GM18505 (cell line): ENCODE measurements around the gene ABCC4.
A peak's percentile ranks its signal among the peaks of the same experiment; 100 is the strongest.
"Not testable (repeated sequence)": the region's sequence is repeated elsewhere in the genome, so short reads cannot be mapped to it uniquely, and the experiment has no call there.

Experiments
- ATAC-seq: cut with Tn5 transposase; IDR thresholded peaks from one replicate; pipeline ENCODE4 v1.9.1; 2021; ENCODE audit not compliant: unreplicated experiment
- POLR2A ChIP-seq: IDR thresholded peaks from 4 replicates; pipeline ENCODE4 v1.6.1; 2011; ENCODE audit warnings: borderline replicate concordance; ENCODE audit not compliant: insufficient read depth, insufficient read length; ENCODE audit errors: extremely low read depth

Gene ABCC4

DNA sequence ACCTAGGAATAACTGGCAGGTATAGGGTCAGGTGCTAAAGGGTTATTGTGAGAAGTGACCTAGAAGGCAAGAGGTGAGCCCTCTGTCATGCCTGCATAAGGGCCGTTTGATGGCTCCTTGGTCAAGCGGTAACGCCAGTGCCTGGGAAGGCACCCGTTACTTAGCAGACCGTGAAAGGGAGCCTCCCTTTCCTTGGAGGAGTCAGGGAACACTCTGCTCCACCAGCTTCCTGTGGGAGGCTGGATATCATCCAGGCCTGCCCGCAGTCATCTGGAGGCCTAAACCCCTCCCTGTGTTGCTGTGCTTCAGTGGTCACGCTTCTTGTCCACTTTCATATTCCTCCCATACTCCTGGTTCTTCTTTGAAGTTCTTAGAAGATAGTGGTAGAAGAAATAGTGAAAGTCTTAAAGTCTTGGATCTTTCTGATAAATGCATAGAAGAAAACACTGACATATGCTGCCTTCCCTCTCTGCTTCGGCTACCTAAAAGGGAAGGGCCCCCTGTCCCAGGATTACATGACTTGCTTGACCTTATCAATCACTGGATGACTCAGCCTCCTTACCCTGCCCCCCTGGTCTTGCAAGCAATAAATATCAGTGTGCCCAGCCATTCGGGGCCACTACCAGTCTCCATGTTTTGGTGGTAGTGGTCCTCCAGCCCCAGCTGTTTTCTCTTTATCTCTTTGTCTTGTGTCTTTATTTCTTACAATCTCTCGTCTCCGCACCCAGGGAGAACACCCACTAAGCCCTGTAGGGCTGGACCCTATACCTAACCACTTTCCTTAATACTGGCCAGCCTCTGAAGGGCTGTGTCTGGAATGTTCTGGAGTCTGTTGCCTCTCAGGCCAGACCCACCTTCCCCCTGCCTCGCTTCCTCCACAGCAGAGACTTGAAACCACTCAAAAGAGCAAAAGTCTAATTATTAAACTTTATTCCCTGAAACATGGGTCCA, 16.1 kb upstream of the ABCC4 start:
- TF ChIP-seq POLR2A, result no peak
- ATAC-seq, result no peak

DNA sequence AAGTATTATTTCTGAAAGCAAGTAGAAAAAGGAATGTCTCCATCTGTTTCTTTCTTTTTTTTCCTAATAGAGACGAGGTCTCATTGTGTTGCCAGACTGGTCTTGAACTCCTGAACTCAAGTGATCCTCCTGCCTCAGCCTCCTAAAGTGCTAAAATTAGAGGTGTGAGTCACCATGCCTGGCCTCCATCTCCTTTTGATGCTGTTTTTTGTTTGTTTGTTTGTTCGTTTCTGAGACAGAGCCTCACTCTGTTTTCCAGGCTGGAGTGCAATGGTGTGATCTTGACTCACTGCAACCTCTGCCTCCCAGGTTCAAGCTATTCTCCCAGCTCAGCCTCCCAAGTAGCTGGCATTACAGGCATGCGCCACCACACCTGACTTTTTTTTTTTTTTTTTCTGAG, 14.5 kb upstream of the ABCC4 start:
- TF ChIP-seq POLR2A, result no peak
- no peak for ATAC-seq

DNA sequence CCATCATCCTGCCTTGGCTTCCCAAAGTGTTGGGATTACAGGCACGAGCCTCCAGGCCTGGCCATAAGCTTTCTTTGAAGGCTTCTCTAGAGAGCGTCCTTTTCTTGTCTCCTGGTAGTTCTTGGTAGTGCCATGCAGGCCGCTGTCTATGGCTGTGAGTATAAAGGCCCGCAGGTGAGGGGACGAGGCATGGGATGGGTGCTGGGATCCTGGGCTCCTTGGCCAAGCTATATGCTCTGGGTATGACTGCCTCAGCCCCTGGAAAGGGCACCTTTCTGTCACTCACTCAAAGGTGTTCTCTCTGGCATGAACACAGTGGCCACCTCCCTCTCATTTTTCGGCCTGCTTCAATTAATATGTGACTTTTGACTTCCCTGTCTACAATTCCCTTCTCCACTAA, 6.3 kb upstream of the ABCC4 start:
- TF ChIP-seq POLR2A, result no peak
- ATAC-seq, result no peak

DNA sequence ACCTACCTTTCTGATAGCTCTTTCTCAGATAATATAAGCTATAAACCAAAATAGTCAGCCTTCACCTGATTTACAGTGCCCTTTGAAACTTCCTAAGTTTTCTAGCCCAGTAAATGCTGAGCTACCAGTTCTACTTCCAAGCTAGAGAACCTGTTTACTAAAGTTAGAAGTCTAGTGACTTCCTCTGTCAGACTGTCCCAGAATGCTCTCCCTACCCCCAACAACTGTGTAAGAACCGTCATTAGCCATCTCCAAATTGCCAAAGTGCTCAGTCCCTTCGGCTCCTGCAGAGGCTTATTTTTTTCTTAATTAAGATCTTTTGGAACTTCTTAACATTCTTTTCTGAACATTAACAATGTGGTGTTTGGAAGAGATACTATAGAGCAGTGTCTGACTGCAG, 3.2 kb upstream of the ABCC4 start:
- no peak for TF ChIP-seq POLR2A
- no peak for ATAC-seq

DNA sequence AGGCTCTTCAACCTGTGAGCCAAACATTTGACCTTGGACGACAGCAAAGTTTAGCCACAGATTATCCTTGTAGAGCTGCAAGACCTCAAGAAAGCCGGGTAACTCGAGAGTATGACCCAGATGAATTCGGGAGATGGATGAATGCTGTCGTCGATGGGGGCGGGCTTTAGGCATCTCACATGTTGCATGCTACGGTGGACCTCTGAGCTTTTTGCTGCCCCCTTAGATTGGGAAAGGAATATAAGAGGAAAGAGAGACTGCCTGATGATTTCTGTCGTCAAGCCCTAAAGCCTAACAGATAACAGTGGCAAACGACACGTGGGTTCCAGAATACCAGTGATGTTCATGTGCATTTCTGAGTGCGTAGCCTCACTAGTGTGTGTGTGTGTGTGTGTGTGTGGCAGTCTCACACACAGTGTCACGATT, 730 bp upstream of the ABCC4 start:
- no peak for ATAC-seq

DNA sequence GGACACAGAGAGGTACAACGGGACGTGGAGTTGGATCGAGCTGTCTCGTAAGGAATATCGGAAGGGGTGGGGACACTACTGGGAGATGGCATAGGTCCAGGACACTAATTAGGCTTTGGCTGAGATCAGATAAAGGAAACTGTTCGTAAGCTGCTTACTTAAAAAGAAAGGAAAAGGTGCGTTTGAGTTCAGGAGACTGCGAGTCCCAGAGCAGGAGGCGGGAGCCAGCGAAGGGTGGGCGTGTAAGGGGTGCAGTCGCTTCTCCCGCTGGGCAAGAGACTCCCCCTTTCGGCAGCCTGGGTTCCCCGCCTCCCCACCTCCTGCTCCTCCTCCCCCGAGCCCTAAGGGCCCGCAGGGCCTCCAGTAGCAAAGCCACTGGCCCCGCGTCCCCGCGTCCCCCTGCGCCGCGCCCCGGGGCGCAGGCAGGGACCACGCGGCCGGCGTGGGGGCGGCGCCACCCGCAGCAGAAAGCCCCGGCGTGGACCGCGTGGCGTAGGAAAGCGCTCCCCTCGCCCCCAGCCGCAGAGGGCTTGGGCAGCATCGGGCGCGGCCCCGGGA, 547 bp downstream of the ABCC4 start:
- ATAC-seq, result peak; percentile 55
- TF ChIP-seq POLR2A, result peak; percentile 11

More for the DNA sequence above, 730 bp upstream of the ABCC4 start:
- no peak for TF ChIP-seq POLR2A

DNA sequence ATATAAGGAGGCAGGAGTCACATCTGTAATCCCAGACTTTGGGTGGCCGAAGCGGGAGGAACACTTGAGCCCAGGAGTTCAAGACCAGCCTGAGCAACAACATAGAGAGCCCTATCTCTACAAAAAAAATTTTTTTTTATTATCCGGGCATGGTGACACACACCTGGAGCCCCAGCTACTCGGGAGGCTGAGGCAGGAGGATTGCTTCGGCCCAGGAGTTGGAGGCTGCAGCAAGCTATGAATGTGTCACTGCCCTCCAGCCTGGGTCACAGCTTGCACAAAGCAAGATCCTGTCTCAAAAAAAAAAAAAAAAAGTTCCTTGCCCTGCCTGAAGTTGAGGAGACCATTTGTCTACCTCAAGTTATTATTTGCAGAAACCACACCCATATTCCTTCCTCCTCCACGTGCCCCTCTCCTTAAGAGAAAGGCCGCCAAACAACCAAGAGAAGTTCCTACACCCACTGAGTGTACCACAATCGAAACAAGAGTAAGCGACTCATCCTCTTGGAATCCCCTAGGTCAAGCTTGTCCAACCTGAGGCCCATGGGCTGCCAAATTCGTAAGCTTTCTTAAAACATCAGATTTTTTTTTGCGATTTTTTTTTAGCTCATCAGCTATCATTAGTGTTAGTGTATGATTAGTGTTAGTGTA, 2.2 kb downstream of the ABCC4 start:
- no peak for TF ChIP-seq POLR2A
- ATAC-seq, result no peak

DNA sequence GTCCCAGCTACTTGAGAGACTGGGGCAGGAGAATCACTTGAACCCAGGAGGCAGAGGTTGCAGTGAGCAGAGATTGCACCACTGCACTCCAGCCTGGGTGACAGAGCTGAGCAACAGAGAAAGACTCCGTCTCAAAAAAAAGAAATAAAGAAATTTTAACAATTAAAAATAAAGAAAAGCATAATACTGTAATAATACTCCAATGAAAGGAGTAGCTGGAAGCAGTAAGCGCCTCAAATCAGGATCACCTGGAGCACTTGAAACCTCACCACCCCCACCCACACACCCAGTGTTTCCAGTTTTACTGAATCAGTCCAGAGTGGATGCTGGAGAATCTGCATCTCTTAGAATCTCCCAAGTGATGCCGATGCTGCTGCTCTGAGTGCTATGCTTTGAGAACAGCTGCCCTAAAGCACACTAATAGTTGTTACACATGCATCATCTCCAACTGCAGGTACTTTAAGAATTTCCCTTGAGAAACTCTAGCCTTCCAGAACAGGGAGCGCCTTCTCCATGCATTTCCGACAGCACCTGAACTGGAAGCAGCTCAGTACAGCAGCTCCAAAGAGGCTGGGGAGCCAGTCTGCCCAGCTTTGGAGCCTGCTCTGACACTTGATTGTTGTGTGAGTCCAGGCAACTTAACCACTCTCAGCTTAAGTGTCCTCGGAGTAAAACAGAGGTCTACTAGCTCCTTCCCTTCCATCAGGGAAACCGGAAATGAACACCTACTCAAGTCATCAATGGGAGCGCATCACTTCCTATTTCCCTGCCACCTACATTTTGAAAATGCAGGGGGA, 2.9 kb downstream of the ABCC4 start:
- no peak for TF ChIP-seq POLR2A

DNA sequence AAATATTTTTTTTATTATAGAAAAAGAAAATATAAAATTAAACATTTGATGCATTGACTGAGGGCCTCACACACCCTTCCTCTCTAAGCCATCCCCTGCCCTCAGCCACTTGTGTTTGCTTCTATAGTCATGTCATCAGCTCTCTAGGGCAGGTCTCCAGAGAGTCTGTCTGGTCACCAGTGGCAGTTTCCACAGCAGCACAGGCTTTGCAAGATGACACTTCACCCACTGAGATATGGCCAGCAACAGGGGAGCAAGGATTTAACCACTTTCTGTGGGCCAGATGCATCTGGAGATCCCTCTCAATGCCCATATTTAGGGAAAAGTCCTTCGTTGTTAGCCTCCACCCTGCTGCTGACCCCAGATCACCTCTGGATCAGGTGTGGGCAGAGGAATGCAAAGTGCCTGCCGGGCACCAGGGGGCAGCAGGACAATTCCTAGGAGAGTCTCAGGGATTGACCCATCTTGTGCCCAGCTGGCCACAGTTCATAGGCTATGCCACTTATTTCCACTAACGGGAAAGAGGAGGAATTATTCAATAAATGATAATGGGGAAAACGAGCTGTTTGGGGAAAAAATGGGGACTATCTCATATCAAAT, 4.8 kb downstream of the ABCC4 start:
- ATAC-seq, result no peak
- TF ChIP-seq POLR2A, result no peak

More for the DNA sequence above, 2.9 kb downstream of the ABCC4 start:
- ATAC-seq, result no peak

DNA sequence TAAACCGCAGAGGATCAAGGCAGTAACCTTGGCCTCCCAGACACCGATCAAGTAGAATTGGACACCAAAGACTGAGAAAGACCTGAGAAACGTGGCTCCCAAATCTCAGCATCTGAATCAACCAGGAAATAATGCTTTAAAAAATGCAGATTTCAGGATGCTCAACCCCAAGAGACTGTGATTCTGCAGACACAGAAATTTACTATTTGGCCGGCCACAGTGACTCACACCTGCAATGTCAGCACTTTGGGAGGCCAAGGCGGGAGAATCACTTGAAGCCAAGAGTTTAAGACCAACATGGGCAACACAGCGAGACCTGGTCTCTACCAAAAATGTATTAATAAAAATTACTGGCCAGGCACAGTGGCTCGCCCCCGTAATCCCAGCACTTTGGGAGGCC, 6.2 kb downstream of the ABCC4 start:
- no peak for ATAC-seq
- TF ChIP-seq POLR2A, result no peak

DNA sequence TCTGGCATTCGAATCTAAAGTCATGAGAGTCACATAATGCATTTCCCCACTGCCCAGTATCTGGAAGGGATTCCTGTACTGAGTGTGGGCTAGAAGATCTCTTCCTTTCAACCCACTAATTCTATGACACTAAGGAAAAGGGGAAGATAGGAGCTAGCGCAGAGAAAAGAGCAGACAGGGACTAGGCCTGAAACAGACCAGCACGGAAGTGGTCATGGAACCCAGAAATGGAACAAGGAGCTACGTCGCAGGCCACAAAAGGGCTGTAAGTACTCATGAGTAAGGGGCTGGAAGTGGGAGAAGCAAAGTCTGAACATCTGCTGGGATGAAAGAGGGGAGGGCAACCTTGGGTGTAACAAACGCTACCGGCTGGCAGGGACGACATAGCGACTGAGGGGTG, 8.6 kb downstream of the ABCC4 start:
- no peak for TF ChIP-seq POLR2A
- ATAC-seq, result no peak

DNA sequence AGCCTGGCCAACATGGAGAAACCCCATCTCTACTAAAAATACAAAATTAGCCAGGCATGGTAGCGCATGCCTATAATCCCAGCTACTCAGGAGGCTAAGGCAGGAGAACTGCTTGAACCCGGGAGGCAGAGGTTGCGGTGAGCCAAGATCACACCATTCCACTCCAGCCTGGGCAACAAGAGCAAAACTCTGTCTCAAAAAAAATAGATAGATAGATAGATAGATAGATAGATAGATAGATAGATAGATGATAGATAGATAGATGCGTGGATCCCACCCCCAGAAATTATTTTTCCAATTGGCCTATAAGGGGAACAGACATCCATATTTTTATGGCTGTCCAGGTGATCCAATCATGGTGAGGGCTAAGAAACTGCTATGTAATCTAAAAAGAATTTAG, 11.3 kb downstream of the ABCC4 start:
- not testable (repeated sequence) for ATAC-seq

DNA sequence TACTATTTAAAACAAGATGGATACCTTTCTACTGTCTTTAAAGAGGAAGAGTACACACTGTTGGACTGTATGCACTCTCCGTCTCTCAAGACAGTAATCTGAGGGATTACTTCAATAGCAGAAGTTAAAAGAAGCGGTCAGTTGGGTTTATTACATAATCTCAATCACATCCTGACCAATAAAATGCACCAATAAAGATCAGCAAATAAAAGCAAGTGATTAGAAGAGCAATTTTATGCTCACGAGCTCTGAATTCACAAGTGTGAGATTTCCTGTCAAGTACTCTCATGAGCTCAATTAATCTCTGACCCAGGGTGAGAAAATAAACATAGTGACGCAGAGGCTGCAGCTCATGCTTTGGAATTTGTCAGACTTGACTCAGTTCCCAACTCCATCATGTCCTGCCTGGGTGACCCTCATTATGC, 12.2 kb downstream of the ABCC4 start:
- no peak for TF ChIP-seq POLR2A
- no peak for ATAC-seq
